K562 (cell line): ENCODE results near the gene NAP1L4. TPM values are rescaled to one million over a fixed set of nuclear protein-coding genes. Genes with fewer than 3 reads are reported as not detected.

ENCODE experiments used
- ATAC-seq: fragments of 200-7000 bp; cut with Tn5 transposase; 3 replicates; pipeline ENCODE4 v1.9.1; 2020; ENCODE audit warnings: moderate library complexity
- Bru-seq: library from RNA; stranded (reverse); fragments of 400-500 nt; gene quantifications from one replicate; lab custom pipeline; 2021; lab: Mats Ljungman, UMichigan
- BruChase-seq, 2 experiments: library from RNA; stranded (reverse); fragments of 400-500 nt; gene quantifications; one replicate each; lab custom pipeline; 2021; lab: Mats Ljungman, UMichigan
- BruUV-seq: library from RNA; stranded (reverse); fragments of 400-500 nt; replicated peaks from 2 replicates; lab custom pipeline; 2021; lab: Mats Ljungman, UMichigan
- CTCF ChIA-PET: fragments of 300-600 bp; formaldehyde crosslinking; extraction: SDS; loops from one replicate; lab custom pipeline; 2021; ENCODE audit warnings: low intra/inter-chr PET ratio; lab: Yijun Ruan, JAX
- POLR2A ChIA-PET: fragments of 300-600, 350-650 bp; sonication (Branson Sonifier 250); formaldehyde crosslinking; extraction: SDS; loops from one replicate; lab custom pipeline; 2021; ENCODE audit warnings: antibody characterized with exemption, inconsistent platforms; lab: Yijun Ruan, JAX
- DNase-seq, 4 experiments: peaks; one replicate each; pipeline versions ENCODE4 v3.0.0 to v3.0.0-alpha.2; 2011 to 2018; ENCODE audit warnings: low spot score in 3 of 4, mixed read lengths in 3 of 4; ENCODE audit errors: extremely low read depth in 1 of 4
- FAIRE-seq: peaks from 2 replicates; lab custom pipeline; 2011; peaks lifted over from hg19 to GRCh38; lab: Jason Lieb, UNC
- H2AFZ ChIP-seq: 2 replicates; pipeline ENCODE4 v1.6.0; 2011; ENCODE audit warnings: low read depth, low read length, control low read depth, inconsistent platforms
- H3K27ac ChIP-seq: fragments of 200-600 bp; 3 replicates; pipeline ENCODE4 v1.8.0; 2011; ENCODE audit warnings: low read depth, mild to moderate bottlenecking, control low read depth, inconsistent platforms, low read length, moderate library complexity, mixed read lengths; ENCODE audit errors: extremely low read depth
- H3K27me3 ChIP-seq, 2 experiments: fragments of 300-600 bp in 1 of 2; 2 replicates in 1 of 2; 3 replicates in 1 of 2; pipeline versions ENCODE4 v1.6.0 to v1.8.0; 2011; ENCODE audit warnings: inconsistent platforms in 2 of 2, low read length in 2 of 2, mild to moderate bottlenecking in 1 of 2, mixed read lengths in 1 of 2, moderate library complexity in 1 of 2; ENCODE audit not compliant: control insufficient read depth in 2 of 2, insufficient read depth in 2 of 2
- H3K36me3 ChIP-seq: fragments of 300-600 bp; 3 replicates; pipeline ENCODE4 v1.8.0; 2011; ENCODE audit warnings: mild to moderate bottlenecking, low read length, inconsistent platforms; ENCODE audit not compliant: control insufficient read depth, insufficient read depth
- H3K4me1 ChIP-seq, 2 experiments: fragments of 200-600 bp in 1 of 2; replicated peaks in 1 of 2; 2 replicates in 1 of 2; 3 replicates in 1 of 2; pipeline versions ENCODE4 v1.5.1 to v1.8.0; 2011; ENCODE audit warnings: inconsistent platforms in 2 of 2, low read length in 2 of 2, mild to moderate bottlenecking in 1 of 2, mixed read lengths in 1 of 2, moderate library complexity in 1 of 2; ENCODE audit not compliant: control insufficient read depth in 2 of 2, insufficient read depth in 2 of 2
- H3K4me2 ChIP-seq: 2 replicates; pipeline ENCODE4 v1.6.1; 2011; ENCODE audit warnings: low read length, control low read depth, inconsistent platforms, mixed read lengths; ENCODE audit not compliant: insufficient read depth
- H3K4me3 ChIP-seq: fragments of 200-600 bp; sonication (generic), shearing (Covaris generic); 2 replicates; pipeline ENCODE4 v1.5.1; 2016; ENCODE audit warnings: control low read depth, inconsistent platforms
- H3K79me2 ChIP-seq: fragments of 200-600 bp; 3 replicates; pipeline ENCODE4 v1.8.0; 2011; ENCODE audit warnings: low read length, inconsistent platforms; ENCODE audit not compliant: control insufficient read depth, insufficient read depth
- H3K9ac ChIP-seq, 2 experiments: 2 replicates each; pipeline versions ENCODE4 v1.6.0 to v1.6.1; 2011; ENCODE audit warnings: low read depth in 2 of 2, low read length in 2 of 2, control low read depth in 1 of 2, inconsistent platforms in 1 of 2, mild to moderate bottlenecking in 1 of 2, mixed read lengths in 1 of 2; ENCODE audit not compliant: insufficient read depth in 1 of 2
- H3K9me1 ChIP-seq: one replicate; pipeline ENCODE4 v1.6.0; 2011; ENCODE audit warnings: inconsistent platforms, mild to moderate bottlenecking, low read length, moderate library complexity; ENCODE audit not compliant: control insufficient read depth, insufficient read depth
- H3K9me3 ChIP-seq: replicated peaks from 2 replicates; pipeline ENCODE4 v1.5.1; 2011; ENCODE audit warnings: low read depth, low read length, inconsistent platforms; ENCODE audit not compliant: control insufficient read depth, insufficient read depth
- H4K20me1 ChIP-seq: replicated peaks from 2 replicates; pipeline ENCODE4 v1.6.1; 2011; ENCODE audit warnings: low read length, inconsistent platforms, mixed read lengths; ENCODE audit not compliant: control insufficient read depth, insufficient read depth
- DIDO1 ChIP-seq: fragments of 450-650 bp; IDR thresholded peaks from 2 replicates; pipeline ENCODE4 v1.6.1; 2016; ENCODE audit warnings: low read depth, missing biosample characterization, missing genetic modification characterization
- HMG20B ChIP-seq: fragments of 250-450 bp; sonication (Bioruptor Pico); IDR thresholded peaks from 2 replicates; pipeline ENCODE4 v1.5.0; 2021; ENCODE audit warnings: mild to moderate bottlenecking
- RHOXF2B ChIP-seq: fragments of 250-450 bp; sonication (Bioruptor Pico); conservative IDR thresholded peaks from 2 replicates; pipeline ENCODE4 v1.5.1; 2021
- TCF3 ChIP-seq: sonication (generic); formaldehyde crosslinking; IDR thresholded peaks from 2 replicates; pipeline ENCODE4 v1.4.0; 2020; ENCODE audit warnings: mild to moderate bottlenecking, missing genetic modification reagents
- ZNF23 ChIP-seq: fragments of 250-450 bp; sonication (Bioruptor Pico); IDR thresholded peaks from 2 replicates; pipeline ENCODE4 v1.4.0; 2020; ENCODE audit warnings: mild to moderate bottlenecking
- ZNF316 ChIP-seq: fragments of 450-650 bp; IDR thresholded peaks from 2 replicates; pipeline ENCODE4 v1.6.1; 2016
- ZNF717 ChIP-seq: fragments of 250-450 bp; sonication (Bioruptor Pico); IDR thresholded peaks from 2 replicates; pipeline ENCODE4 v1.5.0; 2021
- ZNF764 ChIP-seq: fragments of 250-450 bp; sonication (Bioruptor Pico); IDR thresholded peaks from 2 replicates; pipeline ENCODE4 v1.4.0; 2020; ENCODE audit warnings: low read depth, mild to moderate bottlenecking, moderate library complexity
- WGBS: fragments of 100-300 bp; shearing (Covaris generic); methylation state at CpG from one replicate; pipeline ENCODE4 v1.1.6; 2016; ENCODE audit warnings: low coverage, mixed read lengths; ENCODE audit not compliant: insufficient coverage; ENCODE audit errors: missing lambda C conversion rate; 5-methylcytosine and 5-hydroxymethylcytosine counted together
- in situ Hi-C: fragments of 300-500 bp; cut with MboI; formaldehyde crosslinking; loops from 4 replicates; pipeline ENCODE4 v1.15.0; 2018; ENCODE audit warnings: inconsistent platforms, mixed read lengths
- intact Hi-C: fragments of 100-400 bp; cut with micrococcal nuclease; formaldehyde crosslinking; loops from 2 replicates; pipeline ENCODE4 v1.14.2; 2022
- long read RNA-seq, 3 experiments: library from polyadenylated mRNA in 2 of 3; library from RNA in 1 of 3; unstranded in 2 of 3; stranded (forward) in 1 of 3; transcript quantifications; one replicate each; pipeline ENCODE4 v2.0.0, GENCODE V29; 2019 to 2022
- polyA minus RNA-seq, 3 experiments: library from RNA; depleted of rRNA, polyadenylated mRNA; stranded (reverse); fragments of >200 nt; gene quantifications; 2 replicates each; pipeline ENCODE4 v1.2.3, GENCODE V29; 2011
- polyA plus RNA-seq, 8 experiments: library from polyadenylated mRNA; depleted of rRNA in 4 of 8; stranded (reverse) in 5 of 8; unstranded in 3 of 8; fragments of >200 nt; fragmentation: Nextera tagmentation in 2 of 8; fragmentation: Illumina TruSeq in 1 of 8; extraction: Ambion mirVana in 2 of 8; extraction: Trizol in 1 of 8; gene quantifications; 2 replicates each; pipeline versions ENCODE4 v1.2.1 to v1.2.3, GENCODE V29; 2011 to 2014; ENCODE audit warnings: inconsistent platforms in 1 of 8, missing spikeins in 1 of 8
- total RNA-seq, 7 experiments: library from RNA; depleted of rRNA in 6 of 7; stranded (reverse); fragments of >200 nt in 6 of 7; fragmentation: Illumina TruSeq in 2 of 7; extraction: Trizol in 2 of 7; gene quantifications; 2 replicates each; pipeline versions ENCODE4 v1.2.1 to v1.2.3, GENCODE V29; 2011 to 2021; ENCODE audit warnings: low replicate concordance in 1 of 7
- TF ChIP-seq, protein P1 (sequence below): fragments of 250-450 bp; sonication (Bioruptor Pico); IDR thresholded peaks from 2 replicates; pipeline ENCODE4 v1.4.0; 2020

NAP1L4 gene, protein sequence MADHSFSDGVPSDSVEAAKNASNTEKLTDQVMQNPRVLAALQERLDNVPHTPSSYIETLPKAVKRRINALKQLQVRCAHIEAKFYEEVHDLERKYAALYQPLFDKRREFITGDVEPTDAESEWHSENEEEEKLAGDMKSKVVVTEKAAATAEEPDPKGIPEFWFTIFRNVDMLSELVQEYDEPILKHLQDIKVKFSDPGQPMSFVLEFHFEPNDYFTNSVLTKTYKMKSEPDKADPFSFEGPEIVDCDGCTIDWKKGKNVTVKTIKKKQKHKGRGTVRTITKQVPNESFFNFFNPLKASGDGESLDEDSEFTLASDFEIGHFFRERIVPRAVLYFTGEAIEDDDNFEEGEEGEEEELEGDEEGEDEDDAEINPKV
- total RNA-seq (2011; cell fraction: chromatin; rRNA removed; ENCODE audit: low replicate concordance): 200 and 559 TPM in 2 replicates
- 89.9 and 105 TPM in 2 replicates for total RNA-seq (2011; cell fraction: nucleolus; rRNA removed)
- total RNA-seq (2011; cell fraction: nucleoplasm; rRNA removed): 185 and 193 TPM in 2 replicates
- total RNA-seq (2014; rRNA removed) (217 and 237 TPM in 2 replicates), total RNA-seq (2014; rRNA removed; fragmentation: Illumina TruSeq; extraction: Trizol) (179 and 210 TPM in 2 replicates), total RNA-seq (2015; rRNA removed; fragmentation: Illumina TruSeq; extraction: Trizol) (145 and 153 TPM in 2 replicates), total RNA-seq (2021) (167 and 180 TPM in 2 replicates), polyA plus RNA-seq (2011; rRNA removed) (145 and 176 TPM in 2 replicates), polyA plus RNA-seq (2014; fragmentation: Illumina TruSeq; extraction: Trizol) (154 and 184 TPM in 2 replicates), polyA plus RNA-seq (2014; fragmentation: Nextera tagmentation; extraction: Ambion mirVana) (10 to 100 TPM; 34.1 to 50.7 TPM), polyA plus RNA-seq (2014; rRNA removed) (221 and 244 TPM in 2 replicates), polyA minus RNA-seq (2011; rRNA and poly(A)+ RNA removed) (207 and 232 TPM in 2 replicates), Bru-seq, nascent RNA (percentile 95 among the genes with signal in this experiment), BruChase-seq, experiment 1, labeled RNA remaining after a 2-hour chase (percentile 98 among the genes with signal in this experiment), BruChase-seq, experiment 2, labeled RNA remaining after a 6-hour chase (percentile 99 among the genes with signal in this experiment)
- polyA plus RNA-seq (2011; cell fraction: cytosol; rRNA removed): 72.7 and 90.0 TPM in 2 replicates
- 166 and 223 TPM in 2 replicates for polyA plus RNA-seq (2011; cell fraction: nucleus; rRNA removed)
- polyA plus RNA-seq (2012): 103 and 135 TPM in 2 replicates
- polyA minus RNA-seq (2011; cell fraction: cytosol; rRNA and poly(A)+ RNA removed): 66.1 and 67.2 TPM in 2 replicates
- polyA minus RNA-seq (2011; cell fraction: nucleus; rRNA and poly(A)+ RNA removed): 76.3 and 166 TPM in 2 replicates
- long read RNA-seq, experiment 1, transcript NAP1L4-201 (16 exons, 2,511 nt): minor isoform, 188 of 918 reads
- long read RNA-seq, experiment 1, transcript NAP1L4-222 (15 exons, 2,479 nt): major isoform, 236 of 918 reads
- long read RNA-seq, experiment 1, partial matches to known transcripts: 77 of 918 reads
- long read RNA-seq, experiment 1, other reads (novel, unspliced or antisense): 413 of 918 reads
- long read RNA-seq, experiment 2, partial matches to known transcripts: 62 of 168 reads
- long read RNA-seq, experiment 2, other reads (novel, unspliced or antisense): 97 of 168 reads
- long read RNA-seq, experiment 3, transcript NAP1L4-201 (16 exons, 2,511 nt): minor isoform, 29 of 138 reads
- long read RNA-seq, experiment 3, transcript NAP1L4-222 (15 exons, 2,479 nt): major isoform, 37 of 138 reads
- long read RNA-seq, experiment 3, partial matches to known transcripts: 45 of 138 reads
- long read RNA-seq, experiment 3, other reads (novel, unspliced or antisense): 26 of 138 reads

DNA sequence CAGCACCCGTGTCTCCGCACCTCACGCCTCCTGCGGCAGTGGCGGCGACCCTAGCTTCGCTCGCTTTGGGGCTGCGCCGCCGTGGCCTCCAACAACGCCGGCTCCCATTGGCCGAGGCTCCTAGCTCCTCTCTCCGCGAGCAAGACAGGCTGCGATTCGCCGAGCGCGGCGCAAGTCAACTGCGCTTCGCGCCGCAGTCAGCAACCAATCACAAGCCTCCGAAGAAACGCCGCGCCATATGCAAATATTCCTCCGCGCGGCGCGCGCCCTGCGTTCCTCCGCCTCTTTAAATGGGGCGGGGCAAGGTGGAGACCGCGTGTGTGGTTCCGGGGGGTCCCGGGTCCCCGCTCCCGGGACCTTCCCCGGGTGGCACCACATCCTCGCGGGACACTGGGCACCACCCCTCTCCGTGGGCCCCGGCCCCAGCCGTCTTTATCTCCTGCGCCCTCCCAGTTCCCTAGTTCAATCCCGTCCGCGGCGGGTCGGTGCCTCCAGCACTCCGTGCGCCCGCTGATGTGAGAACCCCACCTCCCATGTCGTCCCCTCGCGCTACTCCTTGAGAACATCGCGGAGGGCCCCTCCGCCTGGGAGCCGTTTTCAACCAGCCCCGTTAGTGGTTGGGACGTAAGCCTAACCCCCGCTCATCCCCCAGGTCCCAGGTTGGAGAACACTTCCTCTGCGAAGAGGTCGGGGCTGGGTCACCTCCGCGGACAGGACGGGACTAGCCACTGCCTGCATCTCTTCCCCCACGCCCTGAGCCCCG is at the start of gene NAP1L4:
TSS of gene NAP1L4 (minus strand) at position 96 of the 763 bp plus-strand sequence. CDS start 13,109 bp downstream, outside the sequence.
- peak within 1 kb of the TSS; percentile 84 for H3K27ac ChIP-seq
- peaks cover 51% of the 10 kb centered on the region for H3K79me2 ChIP-seq
- H3K9ac ChIP-seq: peak within 1 kb of the TSS; percentile 78 to 99
- peak within 1 kb of the TSS; percentile 52 for H3K4me3 ChIP-seq
- H2AFZ ChIP-seq: peak within 1 kb of the TSS; percentile 97
- H4K20me1 ChIP-seq: peaks cover 32% of the 10 kb centered on the region
- CTCF ChIA-PET: no interaction called here
- H3K27me3 ChIP-seq: no peaks in the 10 kb centered on the region
- in situ Hi-C loops (no loop called here), intact Hi-C loops (no loop called here)
- peaks cover 13 to 18% of the 10 kb centered on the region in 2 experiments; a peak in 4 of 5 replicates for H3K4me1 ChIP-seq
- H3K4me2 ChIP-seq: peak within 1 kb of the TSS; percentile 93
- peaks cover 2% of the 10 kb centered on the region for H3K9me1 ChIP-seq
- H3K36me3 ChIP-seq: peaks cover 24% of the 10 kb centered on the region; the same call in 2 of the 3 replicates
- POLR2A ChIA-PET: interaction anchor here (0.6 to 2.8 kb wide), 10 partner anchors 9 to 379 kb away, joined by 3 to 15 read pairs (median 3); no protein-coding TSS in a partner anchor
- peak; percentile 87 for ATAC-seq
- BruUV-seq: TSS peak; percentile 95
- under 1% methylated on average over 71 of the region's 77 CpGs for WGBS
- peak; percentile 99 to 100 (median 100) for DNase-seq
- peak; percentile 96 for FAIRE-seq
- H3K9me3 ChIP-seq: no peaks in the 10 kb centered on the region
- TF ChIP-seq ZNF316 (peak; percentile 34), HMG20B (CRISPR knock-in tag) (no peak), DIDO1 (tag) (no peak), TCF3 (CRISPR knock-in tag) (0 out of 2 replicates have a peak, but pooled peaks have one; percentile 22), ZNF764 (CRISPR knock-in tag) (no peak), ZNF717 (CRISPR knock-in tag) (no peak), ZNF23 (CRISPR knock-in tag) (no peak), RHOXF2B (CRISPR knock-in tag) (no peak)
- TF ChIP-seq, protein P1, sequence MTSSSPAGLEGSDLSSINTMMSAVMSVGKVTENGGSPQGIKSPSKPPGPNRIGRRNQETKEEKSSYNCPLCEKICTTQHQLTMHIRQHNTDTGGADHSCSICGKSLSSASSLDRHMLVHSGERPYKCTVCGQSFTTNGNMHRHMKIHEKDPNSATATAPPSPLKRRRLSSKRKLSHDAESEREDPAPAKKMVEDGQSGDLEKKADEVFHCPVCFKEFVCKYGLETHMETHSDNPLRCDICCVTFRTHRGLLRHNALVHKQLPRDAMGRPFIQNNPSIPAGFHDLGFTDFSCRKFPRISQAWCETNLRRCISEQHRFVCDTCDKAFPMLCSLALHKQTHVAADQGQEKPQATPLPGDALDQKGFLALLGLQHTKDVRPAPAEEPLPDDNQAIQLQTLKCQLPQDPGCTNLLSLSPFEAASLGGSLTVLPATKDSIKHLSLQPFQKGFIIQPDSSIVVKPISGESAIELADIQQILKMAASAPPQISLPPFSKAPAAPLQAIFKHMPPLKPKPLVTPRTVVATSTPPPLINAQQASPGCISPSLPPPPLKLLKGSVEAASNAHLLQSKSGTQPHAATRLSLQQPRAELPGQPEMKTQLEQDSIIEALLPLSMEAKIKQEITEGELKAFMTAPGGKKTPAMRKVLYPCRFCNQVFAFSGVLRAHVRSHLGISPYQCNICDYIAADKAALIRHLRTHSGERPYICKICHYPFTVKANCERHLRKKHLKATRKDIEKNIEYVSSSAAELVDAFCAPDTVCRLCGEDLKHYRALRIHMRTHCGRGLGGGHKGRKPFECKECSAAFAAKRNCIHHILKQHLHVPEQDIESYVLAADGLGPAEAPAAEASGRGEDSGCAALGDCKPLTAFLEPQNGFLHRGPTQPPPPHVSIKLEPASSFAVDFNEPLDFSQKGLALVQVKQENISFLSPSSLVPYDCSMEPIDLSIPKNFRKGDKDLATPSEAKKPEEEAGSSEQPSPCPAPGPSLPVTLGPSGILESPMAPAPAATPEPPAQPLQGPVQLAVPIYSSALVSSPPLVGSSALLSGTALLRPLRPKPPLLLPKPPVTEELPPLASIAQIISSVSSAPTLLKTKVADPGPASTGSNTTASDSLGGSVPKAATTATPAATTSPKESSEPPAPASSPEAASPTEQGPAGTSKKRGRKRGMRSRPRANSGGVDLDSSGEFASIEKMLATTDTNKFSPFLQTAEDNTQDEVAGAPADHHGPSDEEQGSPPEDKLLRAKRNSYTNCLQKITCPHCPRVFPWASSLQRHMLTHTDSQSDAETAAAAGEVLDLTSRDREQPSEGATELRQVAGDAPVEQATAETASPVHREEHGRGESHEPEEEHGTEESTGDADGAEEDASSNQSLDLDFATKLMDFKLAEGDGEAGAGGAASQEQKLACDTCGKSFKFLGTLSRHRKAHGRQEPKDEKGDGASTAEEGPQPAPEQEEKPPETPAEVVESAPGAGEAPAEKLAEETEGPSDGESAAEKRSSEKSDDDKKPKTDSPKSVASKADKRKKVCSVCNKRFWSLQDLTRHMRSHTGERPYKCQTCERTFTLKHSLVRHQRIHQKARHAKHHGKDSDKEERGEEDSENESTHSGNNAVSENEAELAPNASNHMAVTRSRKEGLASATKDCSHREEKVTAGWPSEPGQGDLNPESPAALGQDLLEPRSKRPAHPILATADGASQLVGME: no peak
